WERI-Rb-1 (cell line): ENCODE data around the gene LANCL1.

Source experiments
- DNase-seq: peaks from one replicate; pipeline ENCODE4 v3.0.0-alpha.2; 2020
- H3K27ac ChIP-seq: fragments of 250-450 bp; sonication (Bioruptor Pico); 2 replicates; pipeline ENCODE4 v1.5.1; 2020; ENCODE audit warnings: mild to moderate bottlenecking, moderate library complexity
- H3K27me3 ChIP-seq: fragments of 250-450 bp; sonication (Bioruptor Pico); 2 replicates; pipeline ENCODE4 v1.5.1; 2021; ENCODE audit warnings: mild to moderate bottlenecking, low read depth, moderate library complexity; ENCODE audit not compliant: insufficient read depth, severe bottlenecking
- H3K36me3 ChIP-seq: fragments of 250-450 bp; sonication (Bioruptor Pico); 2 replicates; pipeline ENCODE4 v1.5.1; 2020; ENCODE audit warnings: mild to moderate bottlenecking, moderate library complexity
- H3K4me3 ChIP-seq: 2 replicates; pipeline ENCODE4 v1.5.1; 2011; ENCODE audit warnings: low read depth, mild to moderate bottlenecking, control low read depth, low read length
- H3K9me3 ChIP-seq: fragments of 250-450 bp; sonication (Bioruptor Pico); 2 replicates; pipeline ENCODE4 v1.5.1; 2021; ENCODE audit warnings: mild to moderate bottlenecking, moderate library complexity; ENCODE audit not compliant: severe bottlenecking
- CTCF ChIP-seq: IDR thresholded peaks from 2 replicates; pipeline ENCODE4 v1.5.1; 2011; ENCODE audit warnings: low read depth, mild to moderate bottlenecking, control low read depth, inconsistent platforms, low read length

LANCL1 gene

GRCh38 chr2:210387074-210387473 is 89.5 kb downstream of the LANCL1 start:
- H3K27me3 ChIP-seq: no peaks in the 10 kb centered on the region
- no peak for TF ChIP-seq CTCF
- no peaks in the 10 kb centered on the region for H3K9me3 ChIP-seq
- no peak overlapping the region for H3K4me3 ChIP-seq
- no peak overlapping the region for H3K27ac ChIP-seq
- H3K36me3 ChIP-seq: no peaks in the 10 kb centered on the region
- DNase-seq: no peak
